HG03095 (cell line): Measurements from ENCODE around the gene APOC1.
"Not testable (repeated sequence)": the region's sequence is repeated elsewhere in the genome, so short reads cannot be mapped to it uniquely, and the experiment has no call there.

ENCODE experiments used
- ATAC-seq: cut with Tn5 transposase; IDR thresholded peaks from one replicate; pipeline ENCODE4 v1.9.1; 2021; ENCODE audit warnings: moderate library complexity; ENCODE audit not compliant: unreplicated experiment

Gene APOC1

DNA sequence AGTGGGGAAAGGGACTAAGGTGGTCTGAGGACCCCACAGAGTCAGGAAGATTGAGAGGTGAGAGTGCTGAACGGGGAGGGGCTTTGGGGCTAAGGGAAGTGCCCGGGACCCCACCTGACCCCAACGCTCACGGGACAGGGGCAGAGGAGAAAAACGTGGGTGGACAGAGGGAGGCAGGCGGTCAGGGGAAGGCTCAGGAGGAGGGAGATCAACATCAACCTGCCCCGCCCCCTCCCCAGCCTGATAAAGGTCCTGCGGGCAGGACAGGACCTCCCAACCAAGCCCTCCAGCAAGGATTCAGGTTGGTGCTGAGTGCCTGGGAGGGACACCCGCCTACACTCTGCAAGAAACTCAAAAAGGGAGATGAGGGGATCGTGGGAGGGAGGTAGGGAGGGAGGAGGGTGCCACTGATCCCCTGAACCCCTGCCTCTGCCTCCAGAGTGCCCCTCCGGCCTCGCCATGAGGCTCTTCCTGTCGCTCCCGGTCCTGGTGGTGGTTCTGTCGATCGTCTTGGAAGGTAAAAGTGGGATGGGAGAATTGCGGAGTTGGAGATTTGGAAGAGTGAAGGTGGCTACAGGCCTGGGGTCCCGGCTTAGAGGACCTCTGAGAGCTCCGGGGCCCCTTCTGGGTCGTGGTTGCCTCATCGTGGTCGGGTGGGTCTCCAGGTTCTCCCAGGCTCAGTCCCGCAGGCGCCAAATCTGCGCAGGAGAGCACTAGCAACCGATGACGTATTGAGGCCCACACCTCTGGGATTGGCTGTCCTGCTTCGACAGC lies at the start of gene APOC1:
TSS of gene APOC1 (plus strand) at position 176 of the 774 bp plus-strand sequence. CDS start at position 460, 284 bp downstream.
- peak; percentile 93 for ATAC-seq

DNA sequence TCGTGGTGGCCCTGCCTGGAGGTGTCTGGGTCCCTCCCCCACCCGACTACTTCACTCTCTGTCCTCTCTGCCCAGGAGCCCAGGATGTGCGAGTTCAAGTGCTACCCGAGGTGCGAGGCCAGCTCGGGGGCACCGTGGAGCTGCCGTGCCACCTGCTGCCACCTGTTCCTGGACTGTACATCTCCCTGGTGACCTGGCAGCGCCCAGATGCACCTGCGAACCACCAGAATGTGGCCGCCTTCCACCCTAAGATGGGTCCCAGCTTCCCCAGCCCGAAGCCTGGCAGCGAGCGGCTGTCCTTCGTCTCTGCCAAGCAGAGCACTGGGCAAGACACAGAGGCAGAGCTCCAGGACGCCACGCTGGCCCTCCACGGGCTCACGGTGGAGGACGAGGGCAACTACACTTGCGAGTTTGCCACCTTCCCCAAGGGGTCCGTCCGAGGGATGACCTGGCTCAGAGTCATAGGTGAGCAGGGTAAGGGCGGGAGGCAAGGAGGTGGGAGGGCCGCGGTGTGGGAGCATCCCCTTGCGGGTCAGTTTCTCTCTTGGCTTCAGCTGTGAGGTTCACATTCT lies 49.1 kb upstream of the APOC1 start:
- no peak for ATAC-seq

DNA sequence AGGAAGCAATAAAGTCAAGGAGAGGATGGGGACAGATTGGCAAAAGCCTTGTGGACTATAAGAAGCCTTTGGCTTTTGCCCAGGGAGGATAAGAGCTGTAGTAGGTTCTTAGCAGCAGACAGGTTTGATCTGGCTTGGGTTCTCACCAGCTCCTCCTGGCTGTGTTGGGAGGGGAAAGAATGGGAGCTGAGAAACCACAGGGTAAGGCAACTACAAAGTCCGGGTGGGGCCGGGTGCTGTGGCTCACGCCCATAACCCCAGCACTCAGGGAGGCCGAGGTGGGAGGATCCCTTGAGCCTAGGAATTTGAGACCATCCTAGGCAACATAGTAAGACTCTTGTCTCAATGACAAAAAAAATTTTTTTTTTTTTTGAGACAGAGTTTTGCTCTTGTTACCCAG lies 47.7 kb upstream of the APOC1 start:
- no peak for ATAC-seq

DNA sequence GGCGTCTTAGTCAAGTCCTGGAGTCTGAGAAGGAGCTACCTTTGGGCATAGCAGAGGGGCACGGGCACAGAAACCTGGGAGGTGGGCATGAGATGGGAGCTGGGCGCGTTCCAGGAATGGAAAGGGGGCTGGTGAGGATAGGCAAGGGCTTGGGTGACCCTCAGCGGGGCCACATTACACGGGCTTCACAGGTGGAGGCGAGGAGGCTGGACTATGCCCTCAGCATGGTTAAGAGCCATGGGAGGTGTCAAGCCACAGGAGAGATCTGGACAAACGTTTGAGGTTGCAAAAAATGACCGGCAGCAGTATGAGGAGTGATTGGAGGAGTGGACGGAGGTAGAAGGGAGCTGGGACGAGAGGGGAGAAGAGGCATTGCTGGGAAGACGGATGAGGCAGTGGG lies 46.8 kb upstream of the APOC1 start:
- ATAC-seq: no peak

DNA sequence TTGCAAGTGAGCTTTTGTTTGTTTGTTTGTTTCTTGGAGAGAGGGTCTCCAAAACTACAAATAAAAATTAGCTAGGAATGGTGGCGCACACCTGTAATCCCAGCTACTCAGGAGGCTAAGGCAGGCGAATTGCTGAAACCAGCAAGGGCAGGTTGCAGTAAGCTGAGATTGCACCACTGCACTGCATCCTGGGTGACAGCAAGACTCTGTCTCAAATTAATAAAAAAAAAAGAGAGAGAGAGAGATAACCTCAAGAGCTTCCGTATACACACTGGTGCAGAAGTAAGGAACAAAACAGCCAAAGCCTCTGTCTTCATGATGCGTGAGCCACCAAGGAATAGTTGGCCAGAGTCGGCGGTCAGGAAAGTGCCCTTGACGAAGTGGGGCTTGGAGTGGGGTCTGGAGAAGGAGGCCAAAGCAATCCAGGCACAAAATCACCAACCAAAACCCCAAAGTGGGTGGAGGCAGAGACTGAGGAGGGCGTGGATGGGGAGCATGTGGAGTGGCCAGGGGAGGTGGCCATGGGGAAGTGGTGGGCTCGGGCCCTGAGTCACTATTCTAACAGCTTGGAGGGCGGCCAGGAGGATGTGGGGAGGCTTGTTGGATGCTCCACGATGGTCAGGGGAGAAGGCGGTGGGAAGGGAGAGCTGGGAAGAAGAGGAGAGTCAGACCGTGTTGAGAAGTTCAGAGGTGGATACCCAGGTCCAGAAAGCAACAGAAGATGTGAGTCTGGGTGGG lies 44.5 kb upstream of the APOC1 start:
- no peak for ATAC-seq

DNA sequence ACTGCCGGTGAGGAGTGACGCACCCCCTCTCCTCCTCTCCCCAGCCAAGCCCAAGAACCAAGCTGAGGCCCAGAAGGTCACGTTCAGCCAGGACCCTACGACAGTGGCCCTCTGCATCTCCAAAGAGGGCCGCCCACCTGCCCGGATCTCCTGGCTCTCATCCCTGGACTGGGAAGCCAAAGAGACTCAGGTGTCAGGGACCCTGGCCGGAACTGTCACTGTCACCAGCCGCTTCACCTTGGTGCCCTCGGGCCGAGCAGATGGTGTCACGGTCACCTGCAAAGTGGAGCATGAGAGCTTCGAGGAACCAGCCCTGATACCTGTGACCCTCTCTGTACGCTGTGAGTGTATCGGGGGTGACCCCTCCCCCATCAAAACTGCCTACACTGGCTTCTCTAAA lies 42.6 kb upstream of the APOC1 start:
- ATAC-seq: no peak

DNA sequence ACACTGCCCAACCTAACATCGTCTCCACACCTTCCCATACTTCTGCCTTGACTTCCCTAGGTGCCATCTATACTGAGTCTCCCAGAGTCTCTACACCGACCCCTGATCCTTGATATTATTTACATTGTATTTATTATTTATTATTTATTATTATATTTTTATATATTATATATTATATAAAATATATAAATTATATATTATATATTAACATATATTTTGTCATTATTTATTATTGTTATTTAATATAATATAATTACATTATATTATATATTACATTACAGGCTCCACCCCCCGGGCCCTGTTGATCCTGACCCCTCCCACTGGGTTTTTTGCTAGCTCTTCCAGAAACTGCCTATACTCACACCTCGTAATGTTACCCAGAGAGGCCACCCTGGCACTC lies 41.7 kb upstream of the APOC1 start:
- ATAC-seq: no peak

DNA sequence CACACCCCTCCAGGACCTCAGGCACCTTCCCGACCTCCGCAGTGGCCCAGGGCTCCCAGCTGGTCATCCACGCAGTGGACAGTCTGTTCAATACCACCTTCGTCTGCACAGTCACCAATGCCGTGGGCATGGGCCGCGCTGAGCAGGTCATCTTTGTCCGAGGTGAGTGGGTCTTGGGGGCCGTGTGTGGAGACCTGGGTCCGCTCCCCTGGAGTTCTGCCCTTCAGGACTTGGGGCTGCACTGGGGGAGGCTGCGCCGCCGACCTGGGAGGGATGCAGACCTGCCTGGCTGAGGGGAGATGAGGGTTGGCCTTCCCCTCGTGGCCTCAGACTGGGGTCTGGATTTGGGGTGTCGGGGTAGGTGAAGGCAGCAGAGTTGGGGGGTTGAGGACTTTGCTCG lies 40.1 kb upstream of the APOC1 start:
- no peak for ATAC-seq

DNA sequence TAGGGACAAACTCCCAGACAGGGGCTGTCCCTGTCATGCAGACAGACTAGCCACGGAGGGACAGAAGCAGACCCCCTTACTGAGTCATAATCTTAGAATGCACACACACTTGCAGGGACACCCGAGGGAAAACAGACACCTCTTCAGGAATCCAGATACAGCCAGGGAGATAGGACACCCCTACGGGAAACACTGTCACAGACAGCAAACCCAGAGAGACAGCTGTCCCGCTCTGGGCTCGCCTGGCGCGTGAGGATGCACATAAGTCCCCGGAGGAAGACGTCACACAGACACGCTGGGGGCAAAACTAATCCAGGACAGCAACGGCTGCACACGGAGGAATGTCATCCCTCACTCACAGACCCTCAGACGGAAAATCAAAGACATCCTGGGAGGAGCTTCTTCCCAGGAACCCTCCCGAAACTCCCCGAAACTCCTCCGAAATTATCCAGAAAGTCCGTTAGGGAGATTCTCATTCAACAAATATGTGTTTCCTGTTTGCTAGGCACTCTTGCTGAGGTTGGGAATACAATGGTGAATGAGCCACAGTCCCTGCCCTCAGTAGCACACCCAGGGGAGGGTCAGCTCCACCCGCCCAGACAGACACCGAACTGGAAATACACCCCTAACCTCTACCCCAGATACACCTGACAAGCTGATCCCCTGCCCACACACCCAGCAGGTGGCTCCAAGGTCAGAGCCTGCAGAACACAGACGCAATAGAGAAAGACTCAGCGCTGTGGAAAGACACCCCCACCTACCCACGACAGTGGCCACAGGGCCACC lies 38.5 kb upstream of the APOC1 start:
- no peak for ATAC-seq

DNA sequence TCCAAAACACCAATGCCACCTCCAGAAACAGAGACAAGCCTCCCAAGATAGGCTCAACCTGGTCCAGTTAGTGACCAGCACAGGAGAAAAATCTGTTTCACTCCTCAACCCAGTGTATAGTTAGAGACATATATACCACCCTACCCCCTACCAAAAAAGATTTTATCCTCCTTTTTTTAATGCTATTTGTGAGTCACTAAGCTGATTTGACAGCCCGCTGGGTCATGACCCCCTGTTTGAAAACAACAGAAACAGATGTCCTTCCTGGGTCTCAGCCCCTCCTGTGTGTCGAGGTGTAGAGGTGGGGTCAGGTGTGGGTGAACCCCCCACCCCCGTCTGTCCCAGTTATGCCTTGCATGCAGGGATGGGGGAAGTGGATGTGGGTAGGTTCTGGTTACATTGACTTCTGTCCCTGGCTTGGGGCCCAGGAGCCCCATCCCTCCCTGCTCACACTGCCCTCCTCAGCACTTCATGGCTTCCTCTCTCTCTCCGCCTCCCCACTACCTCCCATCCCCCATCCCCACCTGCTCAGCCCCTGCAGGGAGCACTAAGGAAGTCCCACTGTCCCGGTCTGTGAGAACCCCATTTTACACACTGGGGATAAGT lies 37.4 kb upstream of the APOC1 start:
- no peak for ATAC-seq

DNA sequence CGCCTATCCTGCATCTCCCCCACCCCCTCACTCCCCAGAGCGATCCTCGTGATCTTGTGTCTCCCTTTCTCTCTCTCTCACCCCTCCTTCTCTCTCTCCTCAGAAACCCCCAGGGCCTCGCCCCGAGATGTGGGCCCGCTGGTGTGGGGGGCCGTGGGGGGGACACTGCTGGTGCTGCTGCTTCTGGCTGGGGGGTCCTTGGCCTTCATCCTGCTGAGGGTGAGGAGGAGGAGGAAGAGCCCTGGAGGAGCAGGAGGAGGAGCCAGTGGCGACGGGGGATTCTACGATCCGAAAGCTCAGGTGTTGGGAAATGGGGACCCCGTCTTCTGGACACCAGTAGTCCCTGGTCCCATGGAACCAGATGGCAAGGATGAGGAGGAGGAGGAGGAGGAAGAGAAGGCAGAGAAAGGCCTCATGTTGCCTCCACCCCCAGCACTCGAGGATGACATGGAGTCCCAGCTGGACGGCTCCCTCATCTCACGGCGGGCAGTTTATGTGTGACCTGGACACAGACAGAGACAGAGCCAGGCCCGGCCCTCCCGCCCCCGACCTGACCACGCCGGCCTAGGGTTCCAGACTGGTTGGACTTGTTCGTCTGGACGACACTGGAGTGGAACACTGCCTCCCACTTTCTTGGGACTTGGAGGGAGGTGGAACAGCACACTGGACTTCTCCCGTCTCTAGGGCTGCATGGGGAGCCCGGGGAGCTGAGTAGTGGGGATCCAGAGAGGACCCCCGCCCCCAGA lies 36.1 kb upstream of the APOC1 start:
- ATAC-seq: no peak

DNA sequence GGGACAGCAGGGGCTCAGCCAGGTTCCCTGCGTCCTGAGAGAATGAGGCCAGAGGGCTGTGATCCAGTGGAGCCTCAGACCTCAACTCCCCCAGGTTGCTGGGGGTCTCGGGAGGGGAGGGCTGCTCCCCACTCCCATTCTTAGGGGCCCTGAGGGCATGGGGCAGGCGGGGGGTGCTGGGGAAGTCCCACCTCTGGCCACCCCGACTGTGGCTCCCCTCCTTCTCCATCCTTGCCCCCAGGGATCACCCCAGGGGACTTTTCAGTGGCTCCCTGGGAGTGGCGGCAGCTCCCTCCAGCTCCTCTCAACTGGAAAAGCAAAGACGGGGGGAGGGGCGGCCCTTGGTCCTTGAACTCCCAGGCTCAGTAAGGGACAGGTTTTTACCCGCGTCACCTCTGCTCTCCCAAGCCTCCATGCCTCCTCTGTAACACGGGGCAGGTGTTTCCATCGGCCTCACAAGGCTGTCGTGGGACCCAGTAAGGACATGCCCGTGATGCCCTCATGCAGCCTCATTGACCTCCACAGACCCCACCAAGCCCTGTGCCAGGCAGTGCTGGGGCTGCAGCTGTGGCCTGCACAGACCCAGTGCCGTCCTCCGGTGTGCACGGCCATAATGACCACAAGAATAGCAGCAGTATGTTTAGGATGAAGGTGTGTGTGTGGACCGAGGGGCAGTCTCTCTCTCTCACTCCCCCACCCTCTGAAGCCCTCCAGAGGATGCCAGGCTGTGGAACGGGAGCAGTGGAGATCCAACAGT lies 34.9 kb upstream of the APOC1 start:
- no peak for ATAC-seq

DNA sequence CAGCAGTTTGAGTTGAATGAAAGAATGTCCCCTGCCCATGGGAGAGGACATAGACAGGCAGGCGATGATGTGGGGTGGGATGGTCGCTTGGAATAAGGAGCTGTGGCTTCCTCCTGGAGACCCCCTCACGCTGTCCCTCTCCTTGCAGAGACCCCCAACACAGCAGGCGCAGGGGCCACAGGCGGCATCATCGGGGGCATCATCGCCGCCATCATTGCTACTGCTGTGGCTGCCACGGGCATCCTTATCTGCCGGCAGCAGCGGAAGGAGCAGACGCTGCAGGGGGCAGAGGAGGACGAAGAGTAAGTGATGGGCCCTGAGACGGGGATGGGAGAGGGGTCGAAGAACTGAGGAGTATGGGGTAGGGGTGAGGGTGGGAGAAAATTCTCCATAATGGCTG lies 32.3 kb upstream of the APOC1 start:
- ATAC-seq: no peak

DNA sequence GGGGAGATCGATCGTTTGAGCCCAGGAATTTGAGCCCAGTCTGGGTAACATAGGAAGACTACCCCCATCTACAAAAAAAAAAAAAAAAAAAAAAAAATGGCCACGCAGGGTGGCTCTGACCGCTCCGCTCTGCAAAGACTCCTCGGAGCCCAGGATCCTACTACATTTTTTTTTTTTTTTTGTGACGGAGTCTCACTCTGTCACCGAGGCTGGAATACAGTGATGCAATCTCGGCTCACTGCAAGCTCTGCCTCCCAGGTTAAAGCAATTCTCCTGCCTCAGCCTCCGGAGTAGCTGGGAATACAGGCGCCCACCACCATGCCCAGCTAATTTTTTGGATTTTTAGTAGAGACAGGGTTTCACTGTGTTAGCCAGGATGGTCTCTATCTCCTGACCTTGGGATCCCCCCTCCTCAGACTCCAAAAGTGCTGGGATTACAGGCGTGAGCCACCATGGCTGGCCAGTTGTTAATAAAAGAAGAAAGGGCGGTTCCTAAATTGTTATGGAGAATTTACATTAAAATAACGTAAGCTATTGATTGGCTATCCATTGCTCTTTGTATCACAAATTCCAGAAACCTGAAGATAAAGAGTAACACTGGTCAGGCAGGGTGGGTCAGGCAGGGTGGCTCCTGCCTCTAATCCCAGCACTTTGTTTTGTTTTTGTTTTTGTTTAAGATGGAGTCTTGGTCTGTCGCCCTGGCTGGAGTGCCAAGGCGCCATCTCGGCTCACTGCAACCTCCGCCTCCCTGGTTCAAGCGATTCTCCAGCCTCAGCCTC lies 31.6 kb upstream of the APOC1 start:
- ATAC-seq: not testable (repeated sequence)

DNA sequence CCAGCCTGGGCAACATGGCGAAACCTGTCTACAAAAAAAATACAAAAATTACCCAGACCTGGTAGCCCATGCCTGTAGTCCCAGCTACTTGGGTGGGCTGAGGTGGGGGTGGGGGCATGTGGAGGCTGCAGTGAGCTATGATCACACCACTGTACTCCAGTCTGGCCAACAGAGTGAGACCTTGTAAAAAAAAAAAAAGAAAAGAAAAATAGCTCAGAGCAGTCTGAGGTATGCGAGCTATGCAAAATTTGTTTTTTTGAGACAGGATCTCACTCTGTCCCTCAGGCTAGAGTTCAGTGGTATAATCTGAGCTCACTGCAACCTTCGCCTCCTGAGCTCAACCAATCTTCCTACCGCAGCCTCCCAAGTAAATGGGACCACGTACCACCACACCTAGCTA lies 30.5 kb upstream of the APOC1 start:
- no peak for ATAC-seq

DNA sequence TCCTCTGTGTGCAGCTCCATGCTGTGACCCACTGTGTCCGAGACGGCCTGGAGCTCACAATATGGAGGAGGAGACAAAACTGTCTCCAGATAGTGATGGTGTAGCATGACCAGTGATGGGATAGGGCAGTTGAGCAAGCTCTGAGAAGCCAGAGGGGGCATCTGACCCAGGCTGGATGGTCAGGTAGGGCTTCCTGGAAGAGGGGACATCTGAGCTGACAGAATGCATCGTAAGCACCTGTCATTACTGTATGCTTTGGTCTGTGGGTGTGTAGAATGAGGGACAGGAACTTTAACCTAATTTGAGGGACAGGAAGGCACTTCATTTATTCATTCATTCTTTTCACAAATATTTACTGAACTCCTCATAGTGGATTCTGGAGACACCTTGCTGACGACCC lies 29.8 kb upstream of the APOC1 start:
- no peak for ATAC-seq

DNA sequence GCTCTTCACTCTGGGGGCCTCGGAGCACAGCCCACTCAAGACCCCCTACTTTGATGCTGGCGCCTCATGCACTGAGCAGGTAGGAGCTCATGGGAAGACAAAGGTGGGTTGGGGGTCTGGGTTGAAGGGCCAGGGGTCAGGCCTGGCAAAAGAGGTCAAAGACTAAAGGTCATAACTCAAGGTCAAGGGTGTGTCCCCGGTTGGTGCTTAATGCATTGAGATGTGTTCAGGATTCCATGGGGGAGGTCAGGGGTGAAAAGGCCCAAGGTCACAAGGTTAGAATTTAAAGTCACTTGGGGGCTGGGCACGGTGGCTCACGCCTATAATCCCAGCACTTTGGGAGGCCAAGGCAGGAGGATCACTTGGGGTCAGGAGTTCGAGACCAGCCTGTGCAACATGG lies 28.3 kb upstream of the APOC1 start:
- no peak for ATAC-seq

DNA sequence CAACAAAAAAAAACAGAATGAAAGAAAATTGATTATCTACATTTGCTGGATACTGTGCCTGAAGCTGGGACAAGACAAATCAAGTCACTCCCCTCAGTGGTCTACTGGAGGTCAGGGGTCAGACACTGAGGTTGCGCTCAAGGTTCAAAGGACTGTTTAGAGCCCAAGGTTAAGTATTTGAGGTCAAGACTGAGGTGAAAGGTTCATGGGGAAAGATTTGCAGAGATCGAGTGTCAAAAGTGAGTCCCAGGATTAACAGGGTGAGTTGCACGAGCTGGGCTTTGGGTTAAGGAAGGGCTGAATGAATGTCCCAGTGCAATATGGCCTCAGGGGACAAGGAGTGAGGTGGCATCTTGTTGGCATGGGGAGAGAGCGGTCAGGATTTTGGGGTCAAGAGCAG lies 26.8 kb upstream of the APOC1 start:
- ATAC-seq: no peak

DNA sequence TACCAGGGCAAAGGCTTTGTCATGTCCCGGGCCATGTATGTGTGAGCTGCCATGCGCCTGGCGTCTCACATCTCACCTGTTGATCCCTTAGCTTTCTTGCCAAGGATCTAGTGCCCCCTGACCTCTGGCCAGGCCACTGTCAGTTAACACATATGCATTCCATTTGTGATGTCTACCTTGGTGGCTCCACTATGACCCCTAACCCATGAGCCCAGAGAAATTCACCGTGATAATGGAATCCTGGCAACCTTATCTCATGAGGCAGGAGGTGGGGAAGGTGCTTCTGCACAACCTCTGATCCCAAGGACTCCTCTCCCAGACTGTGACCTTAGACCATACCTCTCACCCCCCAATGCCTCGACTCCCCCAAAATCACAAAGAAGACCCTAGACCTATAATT lies 26.1 kb upstream of the APOC1 start:
- not testable (repeated sequence) for ATAC-seq
